HCT116 (cell line): ENCODE results near the gene ALG3.

Source experiments
- ATF3 ChIP-seq: IDR thresholded peaks from 2 replicates; pipeline ENCODE4 v1.6.1; 2012
- CTCF ChIP-seq, 3 experiments: fragments of 200-600 bp in 1 of 3; sonication (generic) in 1 of 3; IDR thresholded peaks in 2 of 3; conservative IDR thresholded peaks in 1 of 3; 2 replicates each; pipeline ENCODE4 v1.5.1; 2012 to 2017; ENCODE audit warnings: low read depth in 2 of 3, low read length in 2 of 3, antibody characterized with exemption in 1 of 3, borderline replicate concordance in 1 of 3, control low read depth in 1 of 3, mild to moderate bottlenecking in 1 of 3, mixed read lengths in 1 of 3, mixed run types in 1 of 3, moderate library complexity in 1 of 3; ENCODE audit not compliant: insufficient read depth in 1 of 3
- EZH2 ChIP-seq: fragments of 200-600 bp; sonication (generic); IDR thresholded peaks from 2 replicates; pipeline ENCODE4 v1.6.1; 2017; ENCODE audit warnings: antibody characterized with exemption, mixed run types
- POLR2A ChIP-seq: IDR thresholded peaks from 2 replicates; pipeline ENCODE4 v1.7.0; 2011; ENCODE audit warnings: borderline replicate concordance; ENCODE audit not compliant: insufficient read depth, insufficient read length; ENCODE audit errors: extremely low read depth
- POLR2AphosphoS5 ChIP-seq: IDR thresholded peaks from 2 replicates; pipeline ENCODE4 v1.6.1; 2011; ENCODE audit warnings: mild to moderate bottlenecking, low read depth, low read length, moderate library complexity

- no peak for TF ChIP-seq ATF3
- no peak for TF ChIP-seq POLR2AphosphoS5
- no peak for TF ChIP-seq POLR2A
- TF ChIP-seq CTCF (IDR thresholded peaks at IDR 0.05 in 2 of 3, conservative IDR thresholded peaks at IDR 0.05 in 1 of 3; ENCODE audit: borderline replicate concordance in 1 of 3, insufficient read depth in 1 of 3, low read depth in 2 of 3, low read length in 2 of 3), result no peak
- TF ChIP-seq EZH2, result no peak
Observed at GRCh38 chr3:184255291-184256039, 6.7 kb upstream of the ALG3 start.
